Activated T-cell treated with anti-CD3 and anti-CD28 coated beads, Interleukin-2, amount 50 U/mL, for 48 hours (primary cell): Measurements from ENCODE around the gene PAGE2B.
"Not testable (repeated sequence)": the region's sequence is repeated elsewhere in the genome, so short reads cannot be mapped to it uniquely, and the experiment has no call there.

Source experiments
- DNase-seq, 2 experiments: peaks; one replicate each; pipeline ENCODE4 v3.0.0-alpha.2; 2020

The PAGE2B gene

DNA sequence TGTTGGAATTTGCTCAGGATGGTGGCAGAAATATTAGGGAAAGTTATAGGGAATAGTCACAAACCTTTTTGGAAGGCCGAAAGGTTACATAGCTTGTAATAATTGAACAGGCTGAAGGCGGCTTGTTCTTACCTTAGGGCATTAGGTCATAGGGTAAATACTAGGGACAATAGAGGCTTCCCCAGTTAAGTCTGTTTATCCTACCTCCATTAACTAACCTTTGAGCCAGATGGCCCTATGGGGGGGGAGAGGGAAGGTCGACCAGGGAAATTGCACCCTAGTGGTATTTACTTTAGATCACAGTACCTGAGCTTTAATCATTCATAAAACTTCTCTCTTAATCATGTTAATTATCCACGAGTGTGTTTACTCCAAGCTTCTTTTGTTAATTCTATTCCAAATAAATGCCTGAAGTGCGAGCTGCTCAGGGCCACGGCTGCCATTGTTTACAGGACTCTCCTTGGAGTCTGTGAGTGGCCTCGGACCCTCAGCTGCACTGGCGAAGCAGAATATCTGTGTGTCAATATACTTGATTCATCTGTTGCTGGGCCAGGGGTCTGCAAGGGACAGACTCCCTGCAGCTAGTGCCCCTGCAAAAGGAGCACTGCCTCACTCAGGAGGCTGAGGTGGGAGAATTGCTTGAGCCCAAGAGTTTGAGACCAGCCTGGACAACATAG lies 36.9 kb downstream of the PAGE2B start:
- no peak for DNase-seq

DNA sequence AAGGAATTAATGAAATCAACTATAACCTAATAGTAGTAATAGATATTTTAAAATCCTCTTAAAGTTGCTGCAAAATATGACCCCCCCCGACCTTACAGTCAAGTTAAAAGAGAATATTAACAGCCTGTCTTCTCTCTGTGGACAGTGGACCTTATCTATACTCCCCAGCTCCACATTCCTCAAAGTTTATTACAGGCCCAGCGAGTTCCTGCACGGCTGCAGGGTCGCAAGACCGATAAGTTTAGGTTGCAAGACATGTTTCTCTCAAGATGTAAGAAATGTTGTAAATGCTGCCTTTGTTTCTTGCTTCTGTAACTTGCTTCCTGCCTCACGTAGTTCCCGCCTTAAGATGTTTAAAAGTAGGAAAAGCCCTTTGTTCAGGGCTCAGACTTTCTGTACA lies 41.8 kb downstream of the PAGE2B start:
- not testable (repeated sequence) for DNase-seq

DNA sequence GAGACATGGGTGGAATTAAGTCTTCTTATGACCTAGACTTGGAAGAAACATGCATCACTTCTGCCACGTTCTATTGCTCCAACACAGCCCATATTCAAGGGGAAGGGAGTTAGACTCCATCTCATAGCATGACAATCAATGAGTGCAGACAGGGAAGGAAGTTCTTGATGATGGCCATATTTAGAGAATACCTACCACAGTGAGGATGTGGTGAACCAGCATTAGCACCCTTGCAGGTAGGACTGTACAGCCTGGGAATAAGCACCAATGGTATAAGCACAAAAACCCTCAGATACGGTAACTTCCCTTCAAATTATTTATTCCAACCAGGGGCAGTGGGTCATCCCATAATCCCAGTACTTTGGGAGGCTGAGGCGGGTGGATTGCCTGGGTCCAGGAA lies 43.7 kb downstream of the PAGE2B start:
- DNase-seq: no peak

DNA sequence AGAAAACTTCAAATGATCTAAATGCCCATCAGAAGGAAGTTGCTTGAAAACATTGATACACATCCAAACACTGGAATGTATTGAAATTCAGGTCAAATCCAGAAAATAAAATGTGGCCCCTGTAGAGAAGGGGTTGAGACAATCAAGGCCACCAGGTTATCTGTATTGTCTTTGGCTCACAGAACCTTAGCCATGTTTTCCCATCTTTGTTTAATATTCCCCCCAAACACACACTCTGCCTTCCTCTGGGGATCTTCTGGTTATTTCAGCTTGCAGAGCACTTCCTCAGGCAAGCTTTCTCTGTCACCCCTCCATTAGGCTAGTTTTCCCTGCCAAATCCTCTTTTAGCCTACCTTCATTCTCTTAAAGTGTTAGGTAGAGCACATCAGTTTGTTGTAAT lies 44.4 kb downstream of the PAGE2B start:
- no peak for DNase-seq

DNA sequence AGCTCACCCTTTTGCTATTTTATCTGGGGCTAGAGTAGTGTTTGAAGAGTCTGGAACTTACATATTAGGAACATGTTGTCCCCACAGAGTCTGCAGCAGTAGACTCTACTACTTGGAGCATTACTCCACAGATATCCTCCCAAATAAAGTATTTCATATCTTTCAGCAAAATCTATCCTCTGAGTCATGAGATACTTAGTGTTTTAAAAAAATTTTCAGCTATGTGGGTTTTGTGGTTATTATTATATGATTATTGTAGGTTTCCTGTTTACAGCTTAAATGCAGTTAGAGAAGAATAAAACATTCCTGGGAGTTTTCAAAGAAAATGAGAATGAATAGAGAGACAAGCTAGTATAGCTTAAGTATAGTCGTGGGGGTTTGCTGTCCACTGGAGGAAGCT lies 44.9 kb downstream of the PAGE2B start:
- no peak for DNase-seq

DNA sequence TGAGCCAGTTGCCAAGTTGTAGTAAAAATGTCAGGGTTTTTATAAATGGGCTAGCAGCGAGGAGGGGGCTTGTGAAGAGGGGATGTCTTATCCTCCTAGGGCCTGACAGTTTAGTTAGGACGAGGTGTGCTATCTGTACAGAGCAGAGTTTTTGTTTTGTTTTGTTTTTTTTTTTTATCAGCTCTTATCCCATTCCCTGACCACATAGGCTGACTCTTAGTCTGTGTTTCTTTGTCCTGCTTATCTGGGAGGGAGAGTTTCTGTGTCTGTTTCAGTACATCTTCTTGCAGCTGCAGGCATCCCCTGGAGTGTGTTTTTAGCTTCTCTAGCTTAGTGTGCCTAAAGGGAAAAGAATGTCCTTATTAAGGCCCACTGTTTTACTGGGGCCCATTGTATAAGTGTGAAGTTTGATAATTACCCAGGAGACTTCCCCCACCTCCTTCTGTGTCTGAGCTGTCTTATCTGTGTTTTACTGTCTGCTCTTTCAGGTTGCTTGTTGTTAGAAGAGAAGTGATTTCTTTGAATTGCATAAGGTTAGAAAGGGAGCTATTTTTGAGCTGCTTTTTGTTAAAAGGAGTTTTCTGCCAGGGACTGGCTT lies 46.0 kb downstream of the PAGE2B start:
- no peak for DNase-seq

DNA sequence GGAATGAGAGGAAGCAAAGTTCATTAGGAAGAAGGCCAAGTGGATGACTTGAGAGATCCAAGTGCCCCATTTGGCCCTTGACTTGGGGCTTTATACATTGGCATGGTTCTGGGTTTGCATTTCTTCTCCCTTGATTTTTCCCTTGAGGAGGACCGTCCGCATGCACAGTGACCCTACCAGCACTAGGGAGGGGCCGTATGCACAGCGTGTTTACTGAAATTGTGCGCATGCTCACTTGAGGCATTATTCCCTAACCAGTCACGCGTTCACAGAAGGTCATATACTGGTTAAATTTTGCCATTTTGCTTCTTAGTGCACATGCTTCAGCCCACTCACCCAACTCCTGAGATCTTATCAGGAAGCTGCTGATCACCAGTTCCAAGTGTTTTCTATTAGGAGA lies 49.1 kb downstream of the PAGE2B start:
- no peak for DNase-seq

DNA sequence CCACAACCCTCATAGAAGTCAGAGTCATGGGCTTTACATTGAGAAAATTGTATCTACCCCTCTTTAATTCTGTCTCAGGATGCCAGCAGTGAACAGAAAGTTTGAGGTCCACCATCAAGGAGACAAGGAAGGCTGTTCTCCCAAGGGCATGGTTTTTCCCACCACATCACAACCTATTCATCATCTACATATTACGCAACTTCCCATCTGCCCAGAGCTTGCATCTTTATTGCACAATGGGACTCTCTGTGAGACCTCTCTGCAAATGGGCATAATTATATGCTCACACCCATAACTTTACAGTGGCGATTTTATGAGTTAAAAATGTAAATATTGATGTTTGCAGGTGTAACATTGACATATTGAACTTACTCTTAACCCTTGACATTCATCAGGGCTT lies 52.9 kb downstream of the PAGE2B start:
- no peak for DNase-seq
